Embryonic facial prominence (tissue), 1 donor: Measurements from ENCODE around the gene OR51V1.

Experiments
- DNase-seq: peaks from one replicate; pipeline ENCODE4 v3.0.0-alpha.2; 2016; ENCODE audit errors: extremely low spot score

The OR51V1 gene

GRCh38 chr11:5230266-5230665, 29.8 kb upstream of the OR51V1 start:
- DNase-seq: no peak

- DNase-seq: no peak
These were observed 29.3 kb upstream of the OR51V1 start for GRCh38 chr11:5229796-5230195.

- DNase-seq: no peak
These were observed 28.9 kb upstream of the OR51V1 start for GRCh38 chr11:5229356-5229755.

- DNase-seq: no peak
These were observed 27.6 kb upstream of the OR51V1 start for GRCh38 chr11:5228124-5228523.

DNA sequence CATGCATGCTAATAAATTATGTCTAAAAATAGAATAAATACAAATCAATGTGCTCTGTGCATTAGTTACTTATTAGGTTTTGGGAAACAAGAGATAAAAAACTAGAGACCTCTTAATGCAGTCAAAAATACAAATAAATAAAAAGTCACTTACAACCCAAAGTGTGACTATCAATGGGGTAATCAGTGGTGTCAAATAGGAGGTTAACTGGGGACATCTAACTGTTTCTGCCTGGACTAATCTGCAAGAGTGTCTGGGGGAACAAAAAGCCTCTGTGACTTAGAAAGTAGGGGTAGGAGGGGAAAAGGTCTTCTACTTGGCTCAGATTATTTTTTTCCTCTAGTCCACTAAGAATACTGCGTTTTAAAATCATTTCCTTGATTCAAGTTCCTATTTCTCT, 27.2 kb upstream of the OR51V1 start:
- no peak for DNase-seq

DNA sequence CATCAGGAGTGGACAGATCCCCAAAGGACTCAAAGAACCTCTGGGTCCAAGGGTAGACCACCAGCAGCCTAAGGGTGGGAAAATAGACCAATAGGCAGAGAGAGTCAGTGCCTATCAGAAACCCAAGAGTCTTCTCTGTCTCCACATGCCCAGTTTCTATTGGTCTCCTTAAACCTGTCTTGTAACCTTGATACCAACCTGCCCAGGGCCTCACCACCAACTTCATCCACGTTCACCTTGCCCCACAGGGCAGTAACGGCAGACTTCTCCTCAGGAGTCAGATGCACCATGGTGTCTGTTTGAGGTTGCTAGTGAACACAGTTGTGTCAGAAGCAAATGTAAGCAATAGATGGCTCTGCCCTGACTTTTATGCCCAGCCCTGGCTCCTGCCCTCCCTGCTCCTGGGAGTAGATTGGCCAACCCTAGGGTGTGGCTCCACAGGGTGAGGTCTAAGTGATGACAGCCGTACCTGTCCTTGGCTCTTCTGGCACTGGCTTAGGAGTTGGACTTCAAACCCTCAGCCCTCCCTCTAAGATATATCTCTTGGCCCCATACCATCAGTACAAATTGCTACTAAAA, 26.3 kb upstream of the OR51V1 start, which contains the start of gene HBB:
TSS of gene HBB (minus strand) at position 340 of the 579 bp plus-strand sequence. CDS start at position 290, 50 bp downstream.
- DNase-seq: peak; percentile 100

DNA sequence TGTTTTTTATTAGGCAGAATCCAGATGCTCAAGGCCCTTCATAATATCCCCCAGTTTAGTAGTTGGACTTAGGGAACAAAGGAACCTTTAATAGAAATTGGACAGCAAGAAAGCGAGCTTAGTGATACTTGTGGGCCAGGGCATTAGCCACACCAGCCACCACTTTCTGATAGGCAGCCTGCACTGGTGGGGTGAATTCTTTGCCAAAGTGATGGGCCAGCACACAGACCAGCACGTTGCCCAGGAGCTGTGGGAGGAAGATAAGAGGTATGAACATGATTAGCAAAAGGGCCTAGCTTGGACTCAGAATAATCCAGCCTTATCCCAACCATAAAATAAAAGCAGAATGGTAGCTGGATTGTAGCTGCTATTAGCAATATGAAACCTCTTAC, 25.0 kb upstream of the OR51V1 start:
- no peak for DNase-seq

GRCh38 chr11:5224538-5225479, 24.3 kb upstream of the OR51V1 start:
- no peak for DNase-seq

GRCh38 chr11:5223686-5224085, 23.2 kb upstream of the OR51V1 start:
- no peak for DNase-seq

DNA sequence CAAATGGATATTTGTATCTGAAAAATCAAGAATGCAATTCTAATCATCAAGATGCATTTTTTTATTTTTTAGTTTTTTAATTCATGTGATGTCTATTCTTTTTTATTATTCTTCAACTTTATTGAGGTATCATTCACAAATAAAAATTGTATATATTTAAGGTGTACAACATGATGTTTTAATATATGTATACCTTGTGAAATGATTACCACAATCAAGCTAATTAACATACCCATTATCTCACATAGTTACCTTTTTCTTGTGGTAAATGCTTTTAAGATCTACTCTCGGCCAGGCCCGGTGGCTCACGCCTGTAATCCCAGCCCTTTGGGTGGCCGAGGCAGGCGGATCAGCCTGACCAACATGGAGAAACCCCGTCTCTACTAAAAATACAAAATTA, 22.7 kb upstream of the OR51V1 start:
- DNase-seq: no peak

GRCh38 chr11:5210376-5210885, 9.9 kb upstream of the OR51V1 start:
- DNase-seq: no peak

DNA sequence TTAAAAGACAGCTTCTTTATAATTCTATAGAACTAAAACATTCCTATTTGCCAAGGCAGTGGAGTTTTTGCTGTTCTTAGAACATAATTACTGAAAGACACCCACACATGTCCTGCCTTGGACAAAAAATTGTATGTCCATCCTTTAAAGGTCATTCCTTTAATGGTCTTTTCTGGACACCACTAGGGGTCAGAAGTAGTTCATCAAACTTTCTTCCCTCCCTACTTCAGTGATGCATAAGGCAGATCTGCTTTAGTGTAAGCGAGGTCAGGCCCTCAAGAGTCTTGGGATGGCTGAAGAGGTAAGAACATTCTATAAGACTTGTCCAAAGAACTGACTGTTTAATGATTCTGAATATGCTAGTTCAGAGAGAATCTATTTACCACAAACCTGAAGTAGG, 4.3 kb upstream of the OR51V1 start:
- no peak for DNase-seq

GRCh38 chr11:5203366-5203765, 2.9 kb upstream of the OR51V1 start:
- DNase-seq: no peak

DNA sequence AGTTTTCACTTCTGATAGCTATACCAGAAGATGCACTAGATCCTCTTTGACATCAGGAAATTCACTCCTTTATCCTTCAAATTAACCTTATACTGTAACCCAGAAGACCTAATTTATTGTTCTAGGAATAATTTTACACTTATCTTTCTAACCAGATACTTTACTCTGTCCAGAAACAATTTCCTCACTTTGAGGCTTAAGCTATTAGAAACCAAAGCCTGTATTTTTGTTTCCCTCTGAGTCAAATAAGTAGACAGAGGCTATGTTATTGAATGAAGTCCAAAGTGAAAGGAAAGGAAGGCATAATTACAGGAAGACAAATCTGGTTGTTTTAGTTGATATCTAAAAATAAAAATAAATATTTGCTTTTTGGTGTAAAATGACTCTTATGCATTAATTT, 2.2 kb downstream of the OR51V1 start:
- DNase-seq: no peak

DNA sequence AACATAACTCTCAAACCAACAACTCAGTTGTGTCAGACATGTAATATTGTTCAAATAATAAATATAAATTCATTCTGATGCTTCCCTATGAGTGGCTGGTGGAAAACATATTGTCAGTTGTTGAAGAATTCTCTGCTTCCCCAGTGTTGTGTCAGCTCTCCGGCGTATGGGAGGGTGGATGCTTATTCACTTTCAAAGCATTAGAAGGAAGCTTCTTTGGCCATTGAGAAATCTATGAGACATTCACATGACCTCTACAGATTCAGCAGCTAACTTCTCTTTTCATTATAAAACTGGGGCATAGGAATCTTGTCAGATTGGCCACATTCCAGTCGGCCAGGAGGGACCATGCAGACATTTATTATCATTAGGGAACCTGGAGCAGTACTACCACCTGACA, 2.9 kb downstream of the OR51V1 start:
- no peak for DNase-seq

GRCh38 chr11:5196731-5197130, 3.8 kb downstream of the OR51V1 start:
- no peak for DNase-seq

DNA sequence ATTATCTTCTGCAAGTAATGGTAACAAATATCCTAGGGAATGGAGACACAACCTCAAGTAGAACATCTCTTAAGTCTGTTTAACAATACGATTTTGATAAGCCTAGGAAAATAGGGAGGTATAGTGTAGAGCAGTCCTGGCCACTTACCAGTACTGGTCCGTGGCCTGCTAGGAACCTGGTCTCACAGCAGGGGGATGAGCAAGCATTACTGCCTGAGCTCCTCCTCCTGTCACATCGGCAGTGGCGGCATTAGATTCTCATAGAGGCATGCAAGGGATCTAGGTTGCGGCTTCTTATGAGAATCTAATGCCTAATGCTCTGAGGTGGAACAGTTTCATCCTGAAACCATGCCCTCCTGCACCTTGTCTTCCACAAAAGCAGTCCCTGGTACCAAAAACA, 4.4 kb downstream of the OR51V1 start:
- no peak for DNase-seq

GRCh38 chr11:5192738-5193137, 7.7 kb downstream of the OR51V1 start:
- no peak for DNase-seq

- DNase-seq: no peak
These were observed 12.3 kb downstream of the OR51V1 start for GRCh38 chr11:5188201-5188600.

- no peak for DNase-seq
These were observed 22.2 kb downstream of the OR51V1 start for GRCh38 chr11:5178046-5178837.

DNA sequence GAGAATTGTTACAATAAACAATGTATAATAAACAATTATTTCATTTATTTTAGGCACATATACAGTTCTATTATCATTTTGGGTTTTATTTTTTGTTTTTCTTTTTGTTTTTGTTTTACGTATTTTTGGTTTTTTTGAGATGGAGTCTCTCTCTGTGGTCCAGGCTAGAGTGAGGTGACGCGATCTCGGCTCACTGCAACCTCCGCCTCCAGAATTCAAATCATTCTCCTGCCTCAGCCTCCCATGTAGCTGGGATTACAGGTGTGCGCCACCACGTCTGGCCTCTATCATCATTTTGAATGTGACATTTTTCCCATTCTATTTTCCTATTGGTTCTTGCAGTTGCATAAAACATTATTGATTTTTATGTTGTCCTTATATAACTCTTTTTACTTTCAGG, 25.5 kb downstream of the OR51V1 start:
- no peak for DNase-seq

DNA sequence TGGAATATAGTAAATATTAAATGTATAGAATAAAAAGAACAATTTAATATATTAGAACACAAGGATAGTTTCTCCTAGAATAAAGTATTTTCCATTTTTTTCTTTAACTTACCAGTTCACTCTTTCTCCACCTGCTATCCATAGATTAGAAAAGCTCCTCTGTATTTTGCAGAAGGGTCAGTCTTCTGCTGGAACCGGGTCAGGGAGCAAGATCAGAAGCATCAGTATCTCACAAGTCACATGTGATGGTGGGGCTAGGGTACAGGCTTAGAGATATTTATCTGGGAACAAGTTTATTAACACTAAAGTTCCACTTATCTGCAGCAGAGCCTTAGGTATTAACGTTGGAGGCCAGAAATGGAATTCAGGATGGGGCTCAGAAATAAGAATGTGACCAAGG, 28.6 kb downstream of the OR51V1 start:
- no peak for DNase-seq
